ENCODE measurements around the gene C12orf60. TPM values are rescaled to one million over a fixed set of nuclear protein-coding genes. Genes with fewer than 3 reads are reported as not detected.
A peak's percentile ranks its signal among the peaks of the same experiment; 100 is the strongest.

Gene C12orf60
- total and polyA plus RNA-seq, 5 donors from 2014 or later = 0.54 to 2.8 (median 1.4) TPM

DNA sequence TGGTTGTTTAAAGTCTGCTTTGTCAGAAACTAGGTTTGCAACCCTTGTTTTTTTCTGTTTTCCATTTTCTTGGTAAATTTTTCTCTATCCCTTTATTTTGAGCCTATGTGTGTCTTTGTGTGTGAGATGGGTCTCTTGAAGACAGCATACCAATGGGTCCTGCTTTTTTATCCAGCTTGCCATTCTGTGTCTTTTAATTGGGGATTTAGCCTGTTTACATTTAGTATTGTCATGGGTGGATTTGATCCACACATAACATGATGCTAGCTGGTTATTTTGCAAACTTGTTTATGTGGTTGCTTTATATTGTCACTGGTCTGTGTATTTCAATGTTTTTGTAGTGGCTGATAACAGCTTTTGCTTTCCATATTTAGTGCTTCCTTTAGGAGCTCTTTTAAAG is 57.0 kb downstream of the C12orf60 start:
- Histone ChIP-seq H3K27ac (ENCODE audit: insufficient read depth, low read length, poor library complexity, severe bottlenecking) (no peak overlapping the region), H3K27me3 (ENCODE audit: control insufficient read depth, insufficient read depth, low read length) (peaks cover 2% of the 10 kb centered on the region), H3K9me3 (ENCODE audit: control insufficient read depth in 2 of 2, low read length in 2 of 2) (peaks cover 6 to 12% of the 10 kb centered on the region in 2 experiments), H3K4me3 (ENCODE audit: low read depth, low read length) (no peak overlapping the region), H3K4me1 (ENCODE audit: control insufficient read depth, insufficient read depth, low read length, poor library complexity, severe bottlenecking) (no peaks in the 10 kb centered on the region), H3K36me3 (ENCODE audit: control insufficient read depth, insufficient read depth, low read length) (no peaks in the 10 kb centered on the region)
- Mint-ChIP-seq H3K27me3 (peaks cover 8% of the 10 kb centered on the region), H3K36me3 (peaks cover 4% of the 10 kb centered on the region), H3K4me1 (peaks cover 0 to 4% (median 0%) of the 10 kb centered on the region in 4 donors), H3K27ac (peak overlapping the region in 1 of 3 donors; percentile 61), H3K9me3 (peaks cover 2 to 19% (median 11%) of the 10 kb centered on the region in 7 donors), H3K4me3 (no peak overlapping the region)
- no peak for DNase-seq
- no peak for ATAC-seq (ENCODE audit: low read depth in 2 of 2)

DNA sequence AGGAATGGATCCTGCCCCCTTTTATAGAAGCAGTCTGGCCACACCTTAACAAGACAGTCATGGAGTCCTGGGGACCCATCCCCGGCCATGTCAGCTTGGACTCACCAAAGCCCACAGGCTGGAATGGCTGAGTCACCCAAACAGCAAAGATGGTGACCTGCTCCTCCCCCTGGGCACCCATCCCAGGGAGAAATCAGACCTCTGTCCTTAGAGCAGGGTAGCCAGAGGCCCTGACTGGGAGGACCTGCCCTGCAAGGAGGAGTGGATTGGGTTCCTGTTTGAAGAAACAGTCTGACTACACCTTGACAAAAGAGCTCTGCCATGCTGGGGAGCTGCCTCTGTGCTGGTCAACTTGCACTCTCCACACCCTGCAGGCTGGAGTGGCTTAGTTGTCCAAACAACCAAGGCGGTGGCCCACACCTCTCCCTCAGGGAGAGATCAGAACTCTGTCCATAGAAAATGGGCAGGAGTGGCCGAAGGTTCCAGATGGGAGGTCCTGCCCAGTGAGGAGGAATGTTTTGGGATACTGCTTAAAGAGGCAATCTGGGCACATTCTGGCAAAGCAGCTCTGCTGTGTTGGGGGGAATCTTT is 65.5 kb downstream of the C12orf60 start:
- Histone ChIP-seq H3K9me3 (ENCODE audit: control insufficient read depth in 2 of 2, low read length in 2 of 2) (no peaks in the 10 kb centered on the region), H3K27ac (ENCODE audit: insufficient read depth, low read length, poor library complexity, severe bottlenecking) (no peak overlapping the region), H3K27me3 (ENCODE audit: control insufficient read depth, insufficient read depth, low read length) (no peaks in the 10 kb centered on the region), H3K36me3 (ENCODE audit: control insufficient read depth, insufficient read depth, low read length) (no peaks in the 10 kb centered on the region), H3K4me1 (ENCODE audit: control insufficient read depth, insufficient read depth, low read length, poor library complexity, severe bottlenecking) (no peaks in the 10 kb centered on the region), H3K4me3 (ENCODE audit: low read depth, low read length) (no peak overlapping the region)
- Mint-ChIP-seq H3K4me3 (no peak overlapping the region), H3K27ac (no peak overlapping the region), H3K36me3 (no peaks in the 10 kb centered on the region), H3K27me3 (peaks cover 9% of the 10 kb centered on the region), H3K9me3 (peaks cover 0 to 13% (median 7%) of the 10 kb centered on the region in 7 donors), H3K4me1 (peaks cover 0 to 8% (median 2%) of the 10 kb centered on the region in 4 donors)
- DNase-seq (no peak), ATAC-seq (ENCODE audit: low read depth in 2 of 2) (no peak)

DNA sequence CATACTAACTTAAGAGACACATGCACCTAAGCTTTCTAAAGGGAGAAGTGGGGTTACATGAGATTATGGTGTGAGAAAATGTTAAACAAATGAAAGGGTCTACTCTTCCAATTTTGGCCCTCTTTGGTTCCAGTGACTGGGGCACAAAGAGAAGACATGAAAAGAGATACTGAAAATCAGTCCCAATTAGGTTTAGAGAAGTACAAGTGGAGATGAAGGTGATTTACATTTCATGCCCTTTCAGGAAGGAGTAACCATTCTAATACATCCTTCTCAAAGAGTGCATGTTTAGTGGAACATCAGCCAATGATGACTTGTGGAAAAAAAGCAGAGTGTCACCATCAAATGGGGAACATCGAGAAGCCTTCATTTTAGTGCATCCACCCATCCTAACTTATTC is 67.8 kb downstream of the C12orf60 start:
- H3K27me3 ChIP-seq (ENCODE audit: control insufficient read depth, insufficient read depth, low read length) = no peaks in the 10 kb centered on the region
- Mint-ChIP-seq H3K27me3 (peaks cover 9% of the 10 kb centered on the region), H3K4me3 (no peak overlapping the region), H3K4me1 (peaks cover 0 to 8% (median 2%) of the 10 kb centered on the region in 4 donors), H3K9me3 (peaks cover 0 to 8% (median 5%) of the 10 kb centered on the region in 7 donors), H3K36me3 (no peaks in the 10 kb centered on the region), H3K27ac (peak overlapping the region in 1 of 3 donors; percentile 21)
- H3K4me1 ChIP-seq (ENCODE audit: control insufficient read depth, insufficient read depth, low read length, poor library complexity, severe bottlenecking) = no peaks in the 10 kb centered on the region
- H3K36me3 ChIP-seq (ENCODE audit: control insufficient read depth, insufficient read depth, low read length) = no peaks in the 10 kb centered on the region
- H3K9me3 ChIP-seq (ENCODE audit: control insufficient read depth in 2 of 2, low read length in 2 of 2) = no peaks in the 10 kb centered on the region
- H3K27ac ChIP-seq (ENCODE audit: insufficient read depth, low read length, poor library complexity, severe bottlenecking) = no peak overlapping the region
- DNase-seq = no peak
- no peak for ATAC-seq (ENCODE audit: low read depth in 2 of 2)
- H3K4me3 ChIP-seq (ENCODE audit: low read depth, low read length) = no peak overlapping the region

DNA sequence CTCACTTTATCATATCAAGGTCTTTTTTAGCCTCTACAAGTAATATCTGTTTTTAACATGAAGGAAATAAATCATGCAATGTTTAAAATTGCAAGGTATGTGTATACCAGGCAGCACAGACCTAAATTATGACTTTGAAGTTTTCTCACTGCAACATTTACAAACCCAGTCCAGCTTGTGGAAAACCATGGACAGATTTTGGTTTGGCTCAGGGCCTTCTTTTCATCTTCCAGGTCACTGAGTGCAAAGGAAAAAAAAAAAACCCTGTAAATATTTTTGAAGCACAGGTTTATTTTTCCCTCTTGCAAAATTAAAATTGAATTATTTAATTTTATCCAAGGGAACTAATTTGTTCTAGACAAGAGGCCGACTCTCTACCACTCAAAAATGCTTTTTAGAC is 68.4 kb downstream of the C12orf60 start:
- DNase-seq = no peak
- Mint-ChIP-seq H3K4me3 (no peak overlapping the region), H3K27me3 (peaks cover 9% of the 10 kb centered on the region), H3K27ac (no peak overlapping the region), H3K9me3 (peaks cover 0 to 8% (median 5%) of the 10 kb centered on the region in 7 donors), H3K36me3 (no peaks in the 10 kb centered on the region), H3K4me1 (peaks cover 0 to 8% (median 2%) of the 10 kb centered on the region in 4 donors)
- no peak for ATAC-seq (ENCODE audit: low read depth in 2 of 2)
- H3K9me3 ChIP-seq (ENCODE audit: control insufficient read depth in 2 of 2, low read length in 2 of 2) = no peaks in the 10 kb centered on the region
- no peaks in the 10 kb centered on the region for H3K4me1 ChIP-seq (ENCODE audit: control insufficient read depth, insufficient read depth, low read length, poor library complexity, severe bottlenecking)
- H3K36me3 ChIP-seq (ENCODE audit: control insufficient read depth, insufficient read depth, low read length) = no peaks in the 10 kb centered on the region
- H3K4me3 ChIP-seq (ENCODE audit: low read depth, low read length) = no peak overlapping the region
- H3K27me3 ChIP-seq (ENCODE audit: control insufficient read depth, insufficient read depth, low read length) = no peaks in the 10 kb centered on the region
- no peak overlapping the region for H3K27ac ChIP-seq (ENCODE audit: insufficient read depth, low read length, poor library complexity, severe bottlenecking)

DNA sequence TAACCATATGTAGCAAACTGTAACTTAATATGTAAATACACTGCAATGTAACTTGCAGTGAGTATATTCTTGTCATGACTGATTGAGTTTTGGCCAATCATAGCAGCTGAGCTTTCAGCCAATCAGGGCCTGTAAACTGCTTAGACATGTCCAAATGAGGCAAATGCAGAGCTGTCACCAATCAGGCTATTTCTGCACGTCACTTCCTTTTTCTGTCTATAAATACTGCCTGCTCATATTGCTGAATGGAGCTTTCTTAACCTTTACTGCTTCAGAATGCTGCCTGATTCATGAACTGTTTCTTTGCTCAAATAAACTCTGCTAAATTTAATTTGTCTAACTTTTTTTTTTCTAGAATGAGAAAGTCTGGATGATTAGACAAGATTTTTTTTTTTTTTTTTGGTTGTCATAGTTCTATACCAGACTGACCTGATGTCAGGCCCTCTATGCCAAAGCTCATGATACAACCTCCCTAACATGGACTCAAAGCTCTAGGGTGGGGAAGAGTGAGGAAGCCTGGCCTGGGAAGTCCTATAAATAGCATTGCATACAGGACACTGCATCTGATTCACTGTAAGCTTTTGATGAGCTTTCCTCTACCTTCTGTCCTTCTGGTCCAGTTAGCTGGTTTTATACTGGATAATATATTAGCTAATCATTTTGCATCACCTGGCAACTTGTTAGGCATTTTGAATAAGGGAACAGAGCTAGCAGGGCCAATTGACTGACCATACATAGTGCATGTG is 70.1 kb downstream of the C12orf60 start:
- Mint-ChIP-seq H3K27ac (no peak overlapping the region), H3K4me1 (peaks cover 0 to 5% (median 2%) of the 10 kb centered on the region in 4 donors), H3K4me3 (no peak overlapping the region), H3K9me3 (peaks cover 0 to 5% (median 0%) of the 10 kb centered on the region in 7 donors), H3K36me3 (no peaks in the 10 kb centered on the region), H3K27me3 (peaks cover 9% of the 10 kb centered on the region)
- H3K27ac ChIP-seq (ENCODE audit: insufficient read depth, low read length, poor library complexity, severe bottlenecking) = no peak overlapping the region
- H3K4me1 ChIP-seq (ENCODE audit: control insufficient read depth, insufficient read depth, low read length, poor library complexity, severe bottlenecking) = no peaks in the 10 kb centered on the region
- DNase-seq (no peak), ATAC-seq (ENCODE audit: low read depth in 2 of 2) (no peak)
- no peak overlapping the region for H3K4me3 ChIP-seq (ENCODE audit: low read depth, low read length)
- no peaks in the 10 kb centered on the region for H3K36me3 ChIP-seq (ENCODE audit: control insufficient read depth, insufficient read depth, low read length)
- no peaks in the 10 kb centered on the region for H3K27me3 ChIP-seq (ENCODE audit: control insufficient read depth, insufficient read depth, low read length)
- H3K9me3 ChIP-seq (ENCODE audit: control insufficient read depth in 2 of 2, low read length in 2 of 2) = no peaks in the 10 kb centered on the region

Other genes starting within 250 kb of the C12orf60 start
- gene PLBD1, start 235.8 kb upstream of the C12orf60 start, total RNA-seq = not detected
- 1 to 10 TPM in 1 of 4 donors, under 1 TPM in 3; 0.15 to 1.2 (median 0.39) TPM for gene PLBD1, start 235.8 kb upstream of the C12orf60 start, polyA plus RNA-seq
- gene GUCY2C, start 107.1 kb upstream of the C12orf60 start, total RNA-seq = not detected
- not detected for gene GUCY2C, start 107.1 kb upstream of the C12orf60 start, polyA plus RNA-seq
- 119 TPM for gene WBP11, start 192 bp upstream of the C12orf60 start, total RNA-seq
- 10 to 100 TPM; 50.7 to 61.0 (median 56.0) TPM for gene WBP11, start 192 bp upstream of the C12orf60 start, polyA plus RNA-seq
- not detected for gene SMCO3, start 10.5 kb downstream of the C12orf60 start, total RNA-seq
- gene SMCO3, start 10.5 kb downstream of the C12orf60 start, polyA plus RNA-seq = under 1 TPM in 2 of 4 donors, not detected in 2; 0.08 to 0.09 TPM
- not detected for gene ART4, start 39.9 kb downstream of the C12orf60 start, total RNA-seq
- not detected for gene ART4, start 39.9 kb downstream of the C12orf60 start, polyA plus RNA-seq
- gene MGP, start 82.2 kb downstream of the C12orf60 start, total RNA-seq = 2.6 TPM
- under 1 TPM in 2 of 4 donors, not detected in 2; 0.59 to 0.64 TPM for gene MGP, start 82.2 kb downstream of the C12orf60 start, polyA plus RNA-seq
- gene ERP27, start 134.9 kb downstream of the C12orf60 start, total RNA-seq = 25.4 TPM
- 1 to 10 TPM; 5.3 to 8.0 (median 6.2) TPM for gene ERP27, start 134.9 kb downstream of the C12orf60 start, polyA plus RNA-seq
- 1,263 TPM for gene ARHGDIB, start 157.9 kb downstream of the C12orf60 start, total RNA-seq
- 1,000 to 10,000 TPM; 3,550 to 4,641 (median 3,982) TPM for gene ARHGDIB, start 157.9 kb downstream of the C12orf60 start, polyA plus RNA-seq
- not detected for gene PDE6H, start 169.4 kb downstream of the C12orf60 start, total RNA-seq
- gene PDE6H, start 169.4 kb downstream of the C12orf60 start, polyA plus RNA-seq = not detected

Data from CD4-positive, CD25-positive, alpha-beta regulatory T cell (primary cell).